ENCODE results near the gene CSNK1G1.

CSNK1G1 gene

DNA sequence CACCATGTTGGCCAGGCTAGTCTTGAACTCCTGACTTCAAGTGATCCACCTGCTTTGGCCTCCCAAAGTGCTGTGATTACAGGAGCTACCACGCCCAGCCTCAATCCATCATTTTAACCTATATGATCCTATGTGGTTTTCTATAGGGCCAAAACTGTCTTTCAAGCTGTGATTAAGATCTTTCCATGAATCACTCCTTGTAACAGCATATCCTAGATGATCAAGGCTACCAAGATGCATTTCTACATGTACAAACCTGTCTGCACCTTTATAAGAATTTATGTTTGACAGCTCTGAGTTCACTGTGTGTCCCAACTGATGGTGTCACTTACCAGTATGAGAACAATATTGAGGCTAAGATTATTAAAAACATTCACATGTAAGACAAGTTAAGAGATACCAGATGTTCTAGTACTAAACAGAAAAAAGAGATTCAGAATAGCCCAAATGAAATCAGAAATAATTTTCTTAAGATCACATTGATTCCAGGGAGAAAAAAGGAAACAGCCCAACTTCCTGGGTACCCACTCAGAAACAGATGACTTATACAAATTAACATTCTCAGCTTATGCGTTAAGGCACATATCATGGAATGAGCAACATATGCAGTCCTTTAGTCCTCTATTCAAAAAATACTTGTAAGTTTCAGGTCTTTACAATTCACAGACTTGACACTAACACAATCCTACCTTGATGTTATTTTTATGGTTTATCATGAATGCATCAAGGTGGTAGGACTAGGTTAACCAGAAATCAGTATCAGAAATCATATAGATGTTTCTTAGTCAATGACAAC, 168.4 kb downstream of the CSNK1G1 start:
- Histone ChIP-seq H3K27me3 (replicated peaks; ENCODE audit: control insufficient read depth, insufficient read depth, low read length) (no peaks in the 10 kb centered on the region), H3K4me3 (replicated peaks; ENCODE audit: low read depth, low read length) (no peak overlapping the region), H3K36me3 (ENCODE audit: control insufficient read depth, insufficient read depth, low read length) (peaks cover 2% of the 10 kb centered on the region)
- no peak for DNase-seq (ENCODE audit: extremely low read depth, insufficient read length)
- TF ChIP-seq, protein P1, sequence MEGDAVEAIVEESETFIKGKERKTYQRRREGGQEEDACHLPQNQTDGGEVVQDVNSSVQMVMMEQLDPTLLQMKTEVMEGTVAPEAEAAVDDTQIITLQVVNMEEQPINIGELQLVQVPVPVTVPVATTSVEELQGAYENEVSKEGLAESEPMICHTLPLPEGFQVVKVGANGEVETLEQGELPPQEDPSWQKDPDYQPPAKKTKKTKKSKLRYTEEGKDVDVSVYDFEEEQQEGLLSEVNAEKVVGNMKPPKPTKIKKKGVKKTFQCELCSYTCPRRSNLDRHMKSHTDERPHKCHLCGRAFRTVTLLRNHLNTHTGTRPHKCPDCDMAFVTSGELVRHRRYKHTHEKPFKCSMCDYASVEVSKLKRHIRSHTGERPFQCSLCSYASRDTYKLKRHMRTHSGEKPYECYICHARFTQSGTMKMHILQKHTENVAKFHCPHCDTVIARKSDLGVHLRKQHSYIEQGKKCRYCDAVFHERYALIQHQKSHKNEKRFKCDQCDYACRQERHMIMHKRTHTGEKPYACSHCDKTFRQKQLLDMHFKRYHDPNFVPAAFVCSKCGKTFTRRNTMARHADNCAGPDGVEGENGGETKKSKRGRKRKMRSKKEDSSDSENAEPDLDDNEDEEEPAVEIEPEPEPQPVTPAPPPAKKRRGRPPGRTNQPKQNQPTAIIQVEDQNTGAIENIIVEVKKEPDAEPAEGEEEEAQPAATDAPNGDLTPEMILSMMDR (IDR thresholded peaks at IDR 0.05; ENCODE audit: insufficient read depth, low read length, poor library complexity, severe bottlenecking) = no peak

DNA sequence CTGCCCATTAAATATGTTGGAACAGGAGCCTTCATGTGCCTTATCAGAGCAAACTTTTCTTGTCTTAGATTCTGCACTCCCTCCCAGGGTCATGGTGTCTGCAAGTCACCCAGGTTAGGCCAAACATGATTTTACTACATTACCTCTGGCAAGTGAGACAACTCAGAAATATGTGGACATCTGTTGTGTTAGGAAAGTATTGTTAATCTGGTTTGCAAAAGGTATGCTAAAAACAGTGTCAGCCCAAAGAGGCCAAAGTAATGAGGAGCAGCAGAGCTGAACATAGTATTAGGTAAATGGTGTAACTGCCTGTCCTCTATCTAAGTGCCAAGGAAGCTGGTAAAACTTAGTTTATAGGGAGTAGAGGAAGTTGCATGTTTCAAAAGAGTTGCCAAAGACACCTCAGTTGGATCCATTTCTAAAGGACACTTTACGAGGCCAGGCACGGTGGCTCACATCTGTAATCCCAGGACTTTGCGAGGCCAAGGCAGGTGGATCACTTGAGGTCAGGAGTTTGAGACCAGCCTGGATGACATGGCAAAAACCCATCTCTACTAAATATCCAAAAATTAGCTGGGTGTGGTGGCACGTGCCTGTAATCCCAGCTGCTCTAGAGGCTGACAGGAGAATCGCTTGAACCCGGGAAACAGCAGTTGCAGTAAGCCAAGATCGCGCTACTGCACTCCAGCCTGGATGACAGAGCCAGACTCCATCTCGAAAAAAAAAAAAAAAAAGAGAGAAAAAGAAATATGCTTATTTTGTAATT, 170.6 kb downstream of the CSNK1G1 start:
- Histone ChIP-seq H3K27me3 (replicated peaks; ENCODE audit: control insufficient read depth, insufficient read depth, low read length) (no peaks in the 10 kb centered on the region), H3K36me3 (ENCODE audit: control insufficient read depth, insufficient read depth, low read length) (peaks cover 2% of the 10 kb centered on the region), H3K4me3 (replicated peaks; ENCODE audit: low read depth, low read length) (no peak overlapping the region)
- TF ChIP-seq, protein P1 (IDR thresholded peaks at IDR 0.05; ENCODE audit: insufficient read depth, low read length, poor library complexity, severe bottlenecking) = no peak
- DNase-seq (ENCODE audit: extremely low read depth, insufficient read length) = no peak

DNA sequence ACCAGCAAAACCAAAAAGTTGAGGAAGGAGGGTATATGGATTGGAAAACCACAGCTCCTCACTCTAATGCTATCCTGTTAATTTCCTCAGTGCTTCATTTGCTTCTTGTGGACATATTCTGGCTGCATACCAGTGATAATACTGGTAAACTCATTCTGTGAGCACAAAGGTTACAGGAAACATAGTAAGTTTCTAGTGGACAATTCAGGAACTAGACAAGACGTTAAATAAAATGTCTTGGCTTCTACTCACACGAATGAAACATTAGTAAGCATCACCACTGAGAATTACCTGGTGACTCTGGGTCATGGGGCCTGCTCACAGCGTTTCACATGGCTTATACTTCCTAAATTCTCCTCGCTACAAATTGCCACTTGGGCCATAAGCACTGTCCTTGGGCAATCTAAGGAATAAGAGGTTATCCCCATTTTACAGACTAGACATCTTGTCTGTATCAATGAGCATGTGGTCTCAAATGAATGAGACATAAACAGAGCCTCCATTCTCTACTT, 173.1 kb downstream of the CSNK1G1 start:
- no peaks in the 10 kb centered on the region for H3K27me3 ChIP-seq (replicated peaks; ENCODE audit: control insufficient read depth, insufficient read depth, low read length)
- no peak overlapping the region for H3K4me3 ChIP-seq (replicated peaks; ENCODE audit: low read depth, low read length)
- peaks cover 2% of the 10 kb centered on the region for H3K36me3 ChIP-seq (ENCODE audit: control insufficient read depth, insufficient read depth, low read length)
- DNase-seq (ENCODE audit: extremely low read depth, insufficient read length) = no peak
- TF ChIP-seq, protein P1 (IDR thresholded peaks at IDR 0.05; ENCODE audit: insufficient read depth, low read length, poor library complexity, severe bottlenecking) = no peak

DNA sequence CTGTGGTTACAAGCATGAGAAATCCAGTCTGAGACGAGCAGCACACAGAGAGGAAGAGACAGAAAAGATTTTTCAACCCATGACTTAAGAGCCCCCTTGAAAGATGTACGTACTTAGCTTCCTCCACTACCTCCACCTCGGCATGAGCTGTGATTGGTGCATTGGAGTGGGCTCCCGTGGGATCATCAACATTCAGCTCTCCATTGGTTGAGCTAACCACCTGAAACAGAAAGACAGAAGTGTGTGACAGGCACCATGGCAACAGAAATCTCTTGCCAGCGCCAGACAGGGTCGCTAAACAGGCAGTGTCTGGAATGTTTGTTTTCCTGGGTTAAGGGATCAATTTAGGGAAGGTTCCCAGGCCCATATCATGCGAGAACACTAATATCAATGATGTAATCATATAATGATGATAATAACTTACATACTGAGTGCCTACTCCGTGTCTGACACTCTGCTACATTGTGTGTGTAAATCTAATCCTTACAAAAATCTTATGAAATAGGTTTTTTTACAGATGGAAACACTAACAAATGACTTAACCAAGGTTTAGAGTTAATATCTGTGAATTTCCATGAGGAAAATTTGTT, 175.6 kb downstream of the CSNK1G1 start:
- no peak for DNase-seq (ENCODE audit: extremely low read depth, insufficient read length)
- H3K4me3 ChIP-seq (replicated peaks; ENCODE audit: low read depth, low read length) = no peak overlapping the region
- no peaks in the 10 kb centered on the region for H3K27me3 ChIP-seq (replicated peaks; ENCODE audit: control insufficient read depth, insufficient read depth, low read length)
- TF ChIP-seq, protein P1 (IDR thresholded peaks at IDR 0.05; ENCODE audit: insufficient read depth, low read length, poor library complexity, severe bottlenecking) = no peak
- peaks cover 4% of the 10 kb centered on the region for H3K36me3 ChIP-seq (ENCODE audit: control insufficient read depth, insufficient read depth, low read length)

DNA sequence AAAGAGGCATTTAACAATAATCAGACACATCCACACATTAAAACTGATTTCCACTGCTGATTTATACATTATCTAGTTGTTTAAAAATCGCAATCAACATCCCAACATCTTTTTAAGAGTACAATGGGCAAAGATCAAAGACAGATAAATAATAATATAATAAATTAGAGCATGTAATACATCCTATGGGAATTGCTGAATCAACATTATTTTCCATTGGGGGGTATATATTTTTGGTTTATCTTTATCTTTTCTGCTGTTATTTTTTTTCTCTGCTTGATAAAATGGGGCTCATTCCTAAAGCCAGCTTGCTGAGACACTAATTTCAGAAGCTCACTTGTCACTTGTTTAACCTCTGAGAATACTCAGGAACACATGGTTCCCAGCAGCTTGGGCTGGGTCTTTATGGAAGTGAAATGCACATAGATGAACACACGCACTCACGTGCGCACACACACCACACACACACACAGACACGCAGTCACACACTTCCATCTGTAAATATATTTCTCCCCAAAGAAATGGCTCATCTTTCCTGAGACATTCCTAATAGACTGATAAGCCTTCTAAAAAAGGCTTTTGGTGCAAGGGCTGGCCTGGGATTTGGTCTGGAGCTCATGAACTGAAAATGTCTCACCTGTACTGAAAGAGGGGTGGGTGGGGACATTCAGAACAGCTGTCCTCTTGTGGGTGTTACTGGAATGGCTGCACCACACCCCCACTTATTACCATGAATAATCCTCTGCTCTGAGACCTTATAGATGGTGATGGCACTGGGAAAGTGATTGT, 189.7 kb downstream of the CSNK1G1 start:
- no peaks in the 10 kb centered on the region for H3K27me3 ChIP-seq (replicated peaks; ENCODE audit: control insufficient read depth, insufficient read depth, low read length)
- no peak for DNase-seq (ENCODE audit: extremely low read depth, insufficient read length)
- peaks cover 5% of the 10 kb centered on the region for H3K36me3 ChIP-seq (ENCODE audit: control insufficient read depth, insufficient read depth, low read length)
- TF ChIP-seq, protein P1 (IDR thresholded peaks at IDR 0.05; ENCODE audit: insufficient read depth, low read length, poor library complexity, severe bottlenecking) = no peak
- H3K4me3 ChIP-seq (replicated peaks; ENCODE audit: low read depth, low read length) = no peak overlapping the region

Data from GM06990 (cell line).